IgD-negative memory B cell (primary cell): ENCODE data around the gene SIDT2. TPM values are rescaled to one million over a fixed set of nuclear protein-coding genes. Genes with fewer than 3 reads are reported as not detected.

Experiments
- H3K27ac Mint-ChIP-seq, 3 donors: one replicate each; pipeline ENCODE4 v1.8.0; 2020 to 2022; ENCODE audit warnings: mild to moderate bottlenecking in 3 of 3, mixed read lengths in 3 of 3, moderate library complexity in 1 of 3
- H3K27me3 Mint-ChIP-seq: one replicate; pipeline ENCODE4 v1.8.0; 2021; ENCODE audit warnings: mixed read lengths
- H3K36me3 Mint-ChIP-seq: one replicate; pipeline ENCODE4 v1.8.0; 2020; ENCODE audit warnings: mild to moderate bottlenecking, mixed read lengths
- H3K4me1 Mint-ChIP-seq, 3 donors: one replicate each; pipeline ENCODE4 v1.8.0; 2020 to 2022; ENCODE audit warnings: mixed read lengths in 3 of 3, mild to moderate bottlenecking in 1 of 3
- H3K4me3 Mint-ChIP-seq, 4 donors: one replicate each; pipeline ENCODE4 v1.8.0; 2020 to 2022; ENCODE audit warnings: mild to moderate bottlenecking in 4 of 4, mixed read lengths in 4 of 4, moderate library complexity in 3 of 4
- H3K9me3 Mint-ChIP-seq, 3 donors: one replicate each; pipeline ENCODE4 v1.8.0; 2020 to 2021; ENCODE audit warnings: mixed read lengths in 3 of 3, mild to moderate bottlenecking in 1 of 3
- polyA plus RNA-seq: library from polyadenylated mRNA; unstranded; fragments of 300-500 nt; fragmentation: Illumina TruSeq; gene quantifications from one replicate; pipeline ENCODE4 v1.2.3, GENCODE V29; 2021

Gene SIDT2
- polyA plus RNA-seq, 1 donor from 2014 or later, result 61.0 TPM

DNA sequence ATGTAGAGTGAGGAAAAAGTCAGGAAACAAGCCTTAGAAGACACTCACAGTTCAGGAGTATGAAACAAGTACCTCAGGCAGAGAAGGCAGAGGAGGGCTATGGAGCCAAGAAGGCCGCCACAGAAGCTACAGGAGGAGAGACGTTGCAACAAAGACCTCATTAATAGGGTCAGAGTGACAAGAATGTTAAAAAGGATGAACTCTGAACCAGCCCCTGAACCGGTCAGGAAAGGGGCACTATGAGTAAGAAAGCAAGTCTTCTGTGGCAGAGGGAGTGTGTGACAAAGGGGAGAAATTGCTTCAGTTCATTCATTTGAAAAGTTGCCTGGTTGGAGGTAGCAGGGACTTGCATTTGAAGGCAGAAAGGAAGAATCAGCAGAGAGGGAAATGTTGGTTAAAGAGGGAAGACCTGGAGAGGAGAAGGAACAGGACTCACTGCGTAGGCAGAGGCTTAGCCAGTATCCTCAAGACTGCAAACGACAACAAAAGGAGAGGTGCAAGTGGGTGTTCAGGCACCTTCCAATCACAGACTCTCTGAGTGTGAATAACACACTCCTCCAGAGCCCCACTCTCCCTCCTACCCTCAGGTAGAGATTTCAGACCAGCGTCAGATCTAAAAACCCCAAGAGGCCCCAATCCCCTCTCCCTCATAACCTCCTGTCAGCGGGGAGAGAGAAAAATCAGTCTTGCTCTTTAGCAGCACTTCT, 36.0 kb downstream of the SIDT2 start:
- Mint-ChIP-seq H3K36me3 (peaks cover 4% of the 10 kb centered on the region), H3K9me3 (no peaks in the 10 kb centered on the region), H3K27ac (peak overlapping the region in 1 of 3 donors; percentile 41), H3K27me3 (no peaks in the 10 kb centered on the region), H3K4me1 (peaks cover 0 to 6% (median 0%) of the 10 kb centered on the region in 3 donors), H3K4me3 (peak overlapping the region in 1 of 4 donors; percentile 41)

DNA sequence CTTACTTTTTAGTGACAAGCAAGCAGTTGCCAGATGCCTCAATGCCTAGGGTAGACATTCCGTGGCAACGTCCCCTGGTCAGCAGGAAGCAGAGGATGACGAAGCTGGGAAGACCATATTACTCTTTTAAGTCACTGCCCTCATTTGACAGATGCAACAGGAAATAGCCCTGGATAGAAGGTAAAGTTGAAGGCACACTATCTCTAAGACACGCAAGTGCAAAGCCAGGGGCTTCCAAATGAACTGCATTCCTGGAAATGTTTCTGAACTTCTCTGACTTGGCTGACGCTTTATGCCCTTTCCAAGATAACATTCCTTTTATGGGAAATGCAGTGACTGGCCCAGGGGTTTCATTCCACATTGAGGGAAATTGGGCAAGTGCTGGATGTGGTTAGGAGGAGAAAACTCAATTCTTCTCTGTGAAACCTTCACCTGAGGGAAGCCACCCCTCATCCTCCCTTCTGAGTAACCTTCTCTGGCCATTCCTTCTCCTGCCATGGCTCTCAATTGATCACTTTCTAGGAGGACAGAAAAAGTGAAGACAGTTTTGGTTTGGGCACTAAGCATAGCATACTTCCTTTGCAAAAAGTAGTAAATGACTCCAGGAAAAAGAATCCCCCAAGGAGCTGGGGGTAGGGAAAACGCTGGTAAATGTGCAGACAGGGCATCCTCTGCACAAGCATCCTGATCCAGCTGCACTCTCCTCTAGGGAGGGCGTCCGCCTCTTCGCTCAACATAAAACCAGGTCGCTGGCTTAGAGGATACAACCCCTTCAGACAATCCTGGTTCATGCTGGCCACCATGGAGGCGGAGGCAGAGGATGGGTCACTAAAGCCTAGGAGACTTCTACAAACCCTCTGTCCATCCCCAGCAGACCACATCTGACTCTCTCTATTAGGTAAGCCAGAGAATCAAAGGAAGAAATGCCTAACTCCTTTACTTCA, 38.9 kb downstream of the SIDT2 start:
- Mint-ChIP-seq H3K4me1 (peaks cover 0 to 6% (median 0%) of the 10 kb centered on the region in 3 donors), H3K36me3 (peaks cover 4% of the 10 kb centered on the region), H3K4me3 (no peak overlapping the region), H3K9me3 (no peaks in the 10 kb centered on the region), H3K27ac (no peak overlapping the region), H3K27me3 (no peaks in the 10 kb centered on the region)

GRCh38 chr11:117218133-117218915, 39.8 kb downstream of the SIDT2 start:
- Mint-ChIP-seq H3K4me1 (peaks cover 0 to 5% (median 0%) of the 10 kb centered on the region in 3 donors), H3K9me3 (no peaks in the 10 kb centered on the region), H3K4me3 (peak overlapping the region in 1 of 4 donors; percentile 44), H3K27ac (peak overlapping the region in 1 of 3 donors; percentile 62), H3K27me3 (no peaks in the 10 kb centered on the region), H3K36me3 (no peaks in the 10 kb centered on the region)

DNA sequence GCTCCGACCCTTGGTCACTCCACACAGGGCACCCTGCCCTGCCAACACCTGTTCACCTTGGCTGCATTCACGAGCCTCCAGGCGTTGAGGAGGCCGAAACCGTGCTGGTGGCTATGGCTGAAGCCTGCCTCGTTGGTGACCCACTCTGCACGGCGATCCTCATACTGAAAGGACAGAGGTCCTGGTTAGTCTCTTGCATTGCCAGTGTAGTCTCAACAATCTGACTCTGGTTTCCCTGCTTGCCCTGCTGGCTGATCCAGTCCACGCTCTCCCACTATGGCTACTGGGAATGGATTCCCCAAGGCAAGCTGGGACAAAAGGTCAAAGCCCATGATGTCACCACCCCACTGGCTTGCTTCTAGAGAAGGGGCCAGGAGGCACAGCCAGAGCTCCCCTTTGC, 40.5 kb downstream of the SIDT2 start:
- Mint-ChIP-seq H3K4me3 (no peak overlapping the region), H3K36me3 (no peaks in the 10 kb centered on the region), H3K27ac (peak overlapping the region in 1 of 3 donors; percentile 62), H3K4me1 (peaks cover 0 to 4% (median 0%) of the 10 kb centered on the region in 3 donors), H3K27me3 (no peaks in the 10 kb centered on the region), H3K9me3 (no peaks in the 10 kb centered on the region)

DNA sequence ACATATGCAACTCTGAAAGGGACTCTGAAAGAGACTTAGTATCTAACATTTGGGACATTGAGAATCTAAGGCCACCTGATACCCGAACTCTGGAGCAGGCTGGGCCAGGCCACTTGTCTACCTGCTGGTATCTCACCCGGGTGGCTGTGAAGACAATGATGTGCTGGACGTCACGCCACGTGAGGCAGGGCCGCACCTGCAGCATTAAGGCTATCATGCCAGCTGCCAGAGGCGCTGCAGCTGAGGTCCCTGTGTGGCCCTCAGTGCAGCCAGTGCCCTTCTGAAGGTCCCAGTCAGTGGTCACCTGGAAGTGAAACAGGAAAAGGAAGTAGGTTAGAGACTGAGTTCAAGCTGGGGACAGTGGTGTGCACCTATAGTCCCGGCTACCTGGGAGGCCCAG, 40.9 kb downstream of the SIDT2 start:
- Mint-ChIP-seq H3K36me3 (no peaks in the 10 kb centered on the region), H3K9me3 (no peaks in the 10 kb centered on the region), H3K27me3 (no peaks in the 10 kb centered on the region), H3K4me1 (peaks cover 0 to 4% (median 0%) of the 10 kb centered on the region in 3 donors), H3K4me3 (no peak overlapping the region), H3K27ac (peak overlapping the region in 2 of 3 donors; percentile 62 to 78)

GRCh38 chr11:117219995-117220394, 41.5 kb downstream of the SIDT2 start:
- Mint-ChIP-seq H3K4me3 (no peak overlapping the region), H3K27me3 (no peaks in the 10 kb centered on the region), H3K36me3 (no peaks in the 10 kb centered on the region), H3K4me1 (peaks cover 0 to 4% (median 0%) of the 10 kb centered on the region in 3 donors), H3K9me3 (no peaks in the 10 kb centered on the region), H3K27ac (peak overlapping the region in 1 of 3 donors; percentile 62)

DNA sequence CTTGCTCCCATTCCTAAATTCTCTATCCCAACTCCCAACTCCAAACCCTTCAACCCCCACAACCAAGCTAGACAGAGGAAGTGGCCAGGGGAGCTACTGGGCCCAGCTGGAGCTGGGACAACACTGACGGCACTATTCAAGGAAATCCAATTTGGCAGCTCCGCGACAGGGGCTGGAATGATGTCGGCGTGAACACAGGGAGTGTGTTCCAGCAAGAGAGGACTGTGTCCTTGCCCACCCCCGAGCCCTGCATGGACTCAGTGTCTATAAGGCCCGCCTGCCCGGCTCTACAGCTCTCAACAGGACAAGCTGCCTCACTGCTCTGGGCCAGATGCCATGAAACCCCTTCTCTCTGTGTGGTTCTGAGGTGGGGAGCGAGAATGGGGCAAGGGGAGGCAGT, 42.0 kb downstream of the SIDT2 start:
- H3K27me3 Mint-ChIP-seq, result no peaks in the 10 kb centered on the region
- H3K27ac Mint-ChIP-seq, result no peak overlapping the region
- no peaks in the 10 kb centered on the region for H3K36me3 Mint-ChIP-seq
- no peak overlapping the region for H3K4me3 Mint-ChIP-seq
- peaks cover 0 to 4% (median 0%) of the 10 kb centered on the region in 3 donors for H3K4me1 Mint-ChIP-seq
- H3K9me3 Mint-ChIP-seq, result no peaks in the 10 kb centered on the region

DNA sequence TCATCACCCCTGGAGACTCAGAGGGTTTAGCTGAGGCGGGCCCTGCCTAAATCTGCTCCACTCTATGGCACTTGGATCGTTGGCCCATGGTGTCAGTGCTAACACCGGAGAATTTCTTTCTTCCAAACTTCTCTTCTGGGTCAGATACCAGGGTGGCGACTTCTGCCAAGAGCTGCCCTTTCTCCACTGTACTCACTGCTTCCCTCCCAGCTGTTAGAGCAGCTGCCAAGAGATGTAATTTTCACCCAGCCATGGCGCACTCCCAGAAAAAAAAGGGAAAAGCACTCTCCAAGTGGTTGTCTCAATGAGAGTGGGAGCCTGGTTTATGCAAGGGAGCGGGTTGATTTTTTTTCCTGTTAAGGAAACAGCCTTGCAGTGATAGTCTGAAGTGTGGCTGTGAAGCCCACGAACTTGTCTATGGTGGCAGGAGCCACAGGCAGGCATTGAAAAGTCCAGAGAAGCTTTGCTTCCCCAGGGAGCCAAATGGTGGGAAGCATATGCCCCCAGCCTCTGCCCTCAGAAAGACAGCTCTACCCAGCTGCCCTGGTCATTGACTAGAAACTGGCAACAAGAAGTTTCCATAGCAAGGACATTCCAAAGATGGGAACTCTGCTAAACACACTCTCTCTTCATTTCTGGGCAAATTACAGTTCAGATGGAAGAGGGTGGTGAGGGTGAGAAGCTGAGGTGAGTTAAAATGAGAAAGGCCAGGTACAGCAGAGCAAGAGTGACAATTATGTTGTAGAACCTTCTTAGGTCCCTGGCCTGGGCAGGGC, 42.6 kb downstream of the SIDT2 start:
- Mint-ChIP-seq H3K4me1 (peaks cover 0 to 4% (median 0%) of the 10 kb centered on the region in 3 donors), H3K36me3 (no peaks in the 10 kb centered on the region), H3K27me3 (no peaks in the 10 kb centered on the region), H3K4me3 (peak overlapping the region in 2 of 4 donors; percentile 41 to 47), H3K9me3 (no peaks in the 10 kb centered on the region), H3K27ac (no peak overlapping the region)

- H3K4me3 Mint-ChIP-seq, result peak overlapping the region in 1 of 4 donors; percentile 47
Measured at GRCh38 chr11:117221775-117222517, 43.4 kb downstream of the SIDT2 start.

GRCh38 chr11:117222991-117223740, 44.6 kb downstream of the SIDT2 start:
- Mint-ChIP-seq H3K27me3 (no peaks in the 10 kb centered on the region), H3K4me3 (no peak overlapping the region), H3K27ac (no peak overlapping the region), H3K9me3 (no peaks in the 10 kb centered on the region), H3K36me3 (peaks cover 3% of the 10 kb centered on the region), H3K4me1 (peaks cover 5 to 9% (median 5%) of the 10 kb centered on the region in 3 donors)

More at GRCh38 chr11:117221775-117222517, 43.4 kb downstream of the SIDT2 start:
- H3K27me3 Mint-ChIP-seq, result no peaks in the 10 kb centered on the region
- peaks cover 5 to 9% (median 5%) of the 10 kb centered on the region in 3 donors for H3K4me1 Mint-ChIP-seq
- H3K27ac Mint-ChIP-seq, result no peak overlapping the region
- peaks cover 3% of the 10 kb centered on the region for H3K36me3 Mint-ChIP-seq
- H3K9me3 Mint-ChIP-seq, result no peaks in the 10 kb centered on the region

GRCh38 chr11:117223741-117224689, 45.5 kb downstream of the SIDT2 start:
- Mint-ChIP-seq H3K4me3 (no peak overlapping the region), H3K27ac (peak overlapping the region in 1 of 3 donors; percentile 23), H3K27me3 (no peaks in the 10 kb centered on the region), H3K36me3 (peaks cover 3% of the 10 kb centered on the region), H3K9me3 (no peaks in the 10 kb centered on the region), H3K4me1 (peaks cover 5 to 14% (median 7%) of the 10 kb centered on the region in 3 donors)

GRCh38 chr11:117225553-117226170, 47.1 kb downstream of the SIDT2 start:
- Mint-ChIP-seq H3K27ac (no peak overlapping the region), H3K4me1 (peaks cover 13 to 25% (median 22%) of the 10 kb centered on the region in 3 donors), H3K4me3 (no peak overlapping the region), H3K27me3 (no peaks in the 10 kb centered on the region), H3K9me3 (no peaks in the 10 kb centered on the region), H3K36me3 (peaks cover 3% of the 10 kb centered on the region)
